ENCODE data around the gene NT5DC4. TPM values are rescaled to one million over a fixed set of nuclear protein-coding genes. Genes with fewer than 3 reads are reported as not detected.

The NT5DC4 gene
- total and polyA plus RNA-seq, 2 of the 4 experiments (the other 2 are of a cell fraction) = not detected

- BruUV-seq (replicated peaks) = no TSS peak
- in situ Hi-C loops (cut with MboI; ENCODE audit: low sequenced_read_pairs) = loop anchor here (5.0 kb wide), 1 partner anchor 124 kb away; no protein-coding TSS in a partner anchor
Observed at GRCh38 chr2:112726487-112727190, 5.8 kb downstream of the NT5DC4 start.

More at GRCh38 chr2:112726487-112727190, 5.8 kb downstream of the NT5DC4 start:
- TF ChIP-seq NFE2L2 (IDR thresholded peaks at IDR 0.05; ENCODE audit: low read depth, low read length) = no peak
- peak; percentile 100 for TF ChIP-seq RAD21 (IDR thresholded peaks at IDR 0.05; ENCODE audit: low read length)
- TF ChIP-seq ELK1 (IDR thresholded peaks at IDR 0.05; ENCODE audit: borderline replicate concordance, low read depth, low read length) = no peak
- peak; percentile 49; the same call in 1 of the 2 replicates for TF ChIP-seq POLR2A (IDR thresholded peaks at IDR 0.05; ENCODE audit: low read depth, low read length)
- peak; percentile 100 for TF ChIP-seq SMC3 (IDR thresholded peaks at IDR 0.05; ENCODE audit: low read depth, low read length)
- no peak for TF ChIP-seq FOS (IDR thresholded peaks at IDR 0.05; ENCODE audit: low read depth, low read length)
- TF ChIP-seq MAZ (IDR thresholded peaks at IDR 0.05; ENCODE audit: borderline replicate concordance, low read depth, low read length) = peak; percentile 42; the same call in 1 of the 2 replicates
- TF ChIP-seq CEBPB (IDR thresholded peaks at IDR 0.05; ENCODE audit: low read depth, low read length) = peak; percentile 43; the same call in 1 of the 2 replicates
- TF ChIP-seq CTCF (conservative IDR thresholded peaks at IDR 0.05; ENCODE audit: low read depth, low read length) = peak; percentile 99
- TF ChIP-seq RCOR1 (IDR thresholded peaks at IDR 0.05; ENCODE audit: insufficient replicate concordance, low read length) = no peak
- Histone ChIP-seq H2BK5ac (ENCODE audit: low read depth, low read length, poor library complexity, severe bottlenecking) (no peak overlapping the region), H2AFZ (replicated peaks; ENCODE audit: low read length, poor library complexity) (peak overlapping the region; percentile 97), H3K4ac (ENCODE audit: low read depth, low read length) (peak overlapping the region; percentile 82), H3K4me2 (ENCODE audit: low read depth, low read length) (no peak overlapping the region), H2AK9ac (replicated peaks; ENCODE audit: low read depth, low read length, poor library complexity) (peak overlapping the region; percentile 97), H3K79me1 (ENCODE audit: low read depth in 1 of 2, low read length in 2 of 2) (no peaks in the 10 kb centered on the region), H3K14ac (replicated peaks; ENCODE audit: low read depth, low read length) (0 out of 2 replicates have a peak overlapping the region, but pooled peaks have one; percentile 62), H4K5ac (ENCODE audit: low read depth, low read length) (peak overlapping the region; percentile 67; the same call in 1 of the 2 replicates), H4K91ac (ENCODE audit: insufficient read depth, low read depth, low read length) (peak overlapping the region; percentile 62; the same call in 1 of the 2 replicates), H2BK15ac (ENCODE audit: low read depth, low read length) (peak overlapping the region; percentile 88; the same call in 1 of the 3 replicates), H3K56ac (ENCODE audit: extremely low read depth, insufficient read depth, low read length) (no peak overlapping the region), H3K18ac (ENCODE audit: low read depth, low read length) (no peak overlapping the region; the same call in 1 of the 2 replicates), H3K23ac (ENCODE audit: low read depth, low read length) (no peak overlapping the region), H3K9me1 (ENCODE audit: insufficient read depth, low read length) (no peaks in the 10 kb centered on the region), H4K8ac (ENCODE audit: low read depth in 2 of 2, low read length in 2 of 2) (peak overlapping the region; percentile 41 to 95; a peak in 3 of 4 replicates), H3K27ac (ENCODE audit: insufficient read depth, low read length) (no peak overlapping the region), H3K36me3 (ENCODE audit: control insufficient read depth, insufficient read depth, low read length) (no peaks in the 10 kb centered on the region), H3K9ac (ENCODE audit: low read depth, low read length) (0 out of 2 replicates have a peak overlapping the region, but pooled peaks have one; percentile 16), H3K27me3 (ENCODE audit: control insufficient read depth, insufficient read depth, low read length) (no peaks in the 10 kb centered on the region), H4K20me1 (ENCODE audit: insufficient read depth, low read length) (no peaks in the 10 kb centered on the region), H2AK5ac (ENCODE audit: low read depth, low read length) (peak overlapping the region; percentile 90; the same call in 1 of the 2 replicates), H3K4me1 (ENCODE audit: control insufficient read depth, insufficient read depth, low read length) (peaks cover 1% of the 10 kb centered on the region; the same call in 1 of the 2 replicates), H3K9me3 (ENCODE audit: control insufficient read depth, insufficient read depth, low read length) (no peaks in the 10 kb centered on the region), H2BK20ac (ENCODE audit: low read depth, low read length) (peak overlapping the region; percentile 73; the same call in 1 of the 2 replicates), H3K4me3 (ENCODE audit: insufficient read depth, low read depth, low read length) (no peak overlapping the region), H2BK120ac (ENCODE audit: low read depth, low read length) (peak overlapping the region; percentile 81)
- ChIA-PET POLR2A (ENCODE audit: unreplicated experiment) (no interaction called here), CTCF (interaction anchor here (0.5 to 2.9 kb wide), 22 partner anchors 11 to 215 kb away, joined by 3 to 21 read pairs (median 4); no protein-coding TSS in a partner anchor)
- DNase-seq (peak; percentile 86), ATAC-seq (ENCODE audit: low read depth) (peak; percentile 96)
- WGBS, 2 experiments (ENCODE audit: extremely low coverage in 2 of 2, insufficient read length in 1 of 2) = 32% methylated on average over 7 of the region's 19 CpGs; no CpG with 5 or more reads in 1 of the 2 experiments
- dilution Hi-C loops (cut with HindIII; ENCODE audit: low sequenced_read_pairs, unreplicated experiment) (no loop called here), intact Hi-C loops (cut with micrococcal nuclease) (loop anchor here (1.0 to 5.0 kb wide), 4 partner anchors 100 to 245 kb away; partner anchors contain the start of gene CHCHD5)

All from IMR-90 (cell line).